Fibroblast of lung (primary cell): ENCODE results near the gene KAT8.

Source experiments
- CTCF ChIP-seq, 2 donors: IDR thresholded peaks in 1 of 2; conservative IDR thresholded peaks in 1 of 2; 1 replicate in 1 of 2; 2 replicates in 1 of 2; pipeline ENCODE4 v1.5.1; 2011 to 2012; ENCODE audit warnings: low read length in 2 of 2, control low read depth in 1 of 2, inconsistent platforms in 1 of 2, low read depth in 1 of 2, mild to moderate bottlenecking in 1 of 2
- EZH2 ChIP-seq: IDR thresholded peaks from 2 replicates; pipeline ENCODE4 v1.5.1; 2012; ENCODE audit warnings: low read length, control low read depth, mild to moderate bottlenecking; ENCODE audit errors: missing control alignments

DNA sequence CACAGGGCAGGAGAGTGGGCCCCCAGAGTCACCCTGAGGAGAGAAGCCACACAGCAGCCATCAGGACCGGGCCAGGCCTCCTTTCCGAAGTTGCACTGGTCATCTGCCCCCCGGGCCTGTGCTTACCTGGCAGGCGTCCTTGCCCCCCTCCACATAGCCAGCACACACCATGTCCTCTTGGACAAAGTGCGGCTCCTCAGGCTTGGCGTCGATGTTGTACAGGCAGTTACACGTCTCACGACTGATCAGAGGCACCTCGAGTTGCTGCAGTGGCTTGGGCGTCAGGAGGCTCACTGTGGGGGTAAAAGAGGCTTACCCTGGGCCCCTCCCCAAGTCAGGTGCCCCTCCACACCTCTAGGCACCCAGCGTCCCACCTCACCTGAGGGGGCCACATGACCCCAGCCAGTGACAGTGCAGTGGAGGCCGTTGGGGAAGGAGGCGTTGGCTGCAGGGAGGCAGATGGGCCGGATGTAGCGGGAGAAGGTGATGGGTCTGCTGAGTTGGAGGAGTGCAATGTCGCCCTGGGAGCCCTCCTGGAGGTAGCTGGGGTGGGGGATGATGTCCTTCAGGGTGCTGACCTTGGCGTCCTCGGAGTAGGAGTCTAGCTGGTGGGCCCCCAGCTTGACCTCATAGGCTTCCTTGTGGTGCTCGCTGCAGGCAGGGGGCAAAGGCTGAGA lies 15.0 kb downstream of the KAT8 start:
- TF ChIP-seq EZH2 (no peak), CTCF (conservative IDR thresholded peaks at IDR 0.05 in 1 of 2, IDR thresholded peaks at IDR 0.05 in 1 of 2; ENCODE audit: low read depth in 1 of 2, low read length in 2 of 2) (no peak)
